Right lobe of liver (tissue), 6 donors: ENCODE results near the gene PLA2G4A. TPM values are rescaled to one million over a fixed set of nuclear protein-coding genes. Genes with fewer than 3 reads are reported as not detected.

Experiments
- ATAC-seq, 4 donors: fragments of 200-7000 bp; cut with Tn5 transposase; one replicate each; pipeline ENCODE4 v1.9.1; 2020; ENCODE audit warnings: mild to moderate bottlenecking in 4 of 4, moderate library complexity in 4 of 4
- DNase-seq, 3 donors: peaks; one replicate each; pipeline ENCODE4 v3.0.0-alpha.2; 2020
- H3K27ac ChIP-seq, 3 donors: fragments of 200-600 bp; one replicate each; pipeline ENCODE4 v1.8.0; 2022
- H3K27me3 ChIP-seq, 2 donors: fragments of 200-600 bp; one replicate each; pipeline ENCODE4 v1.8.0; 2022
- H3K36me3 ChIP-seq, 4 donors: fragments of 200-600 bp; sonication (generic) in 1 of 4; one replicate each; pipeline versions ENCODE4 v1.5.1 to v1.8.0; 2017 to 2022; ENCODE audit warnings: control low read depth in 1 of 4
- H3K4me1 ChIP-seq, 4 donors: fragments of 200-600 bp; sonication (generic) in 1 of 4; one replicate each; pipeline versions ENCODE4 v1.5.1 to v1.8.0; 2017 to 2022; ENCODE audit warnings: control low read depth in 1 of 4
- H3K4me3 ChIP-seq, 3 donors: fragments of 200-600 bp; one replicate each; pipeline ENCODE4 v1.8.0; 2022
- H3K9me3 ChIP-seq, 4 donors: fragments of 200-600 bp; sonication (generic) in 1 of 4; one replicate each; pipeline versions ENCODE4 v1.5.1 to v1.8.0; 2017 to 2022; ENCODE audit warnings: control low read depth in 1 of 4
- POLR2A ChIP-seq: fragments of 450-650 bp; IDR thresholded peaks from one replicate; pipeline ENCODE4 v1.6.1; 2017; ENCODE audit warnings: antibody characterized with exemption, mild to moderate bottlenecking
- WGBS: methylation state at CpG from one replicate; pipeline ENCODE4 v1.1.6; 2018; ENCODE audit warnings: low coverage, low lambda C conversion rate; ENCODE audit not compliant: insufficient coverage; ENCODE audit errors: missing lambda C conversion rate; 5-methylcytosine and 5-hydroxymethylcytosine counted together
- intact Hi-C, 2 donors: fragments of 100-400 bp; cut with DNase I; formaldehyde crosslinking; loops; one replicate each; pipeline versions ENCODE4 v1.11.2 to v1.14.1; 2022
- total RNA-seq, 6 experiments: library from RNA; depleted of rRNA in 2 of 6; stranded (reverse); fragments of >200 nt in 2 of 6; fragmentation: NEBNext Ultra II Directional in 3 of 6; extraction: Animal tissue kit (Norgen Biotek cat#: 25700) in 3 of 6; gene quantifications; one replicate each; pipeline versions ENCODE4 v1.1.0 to v1.2.4, GENCODE V29; 2016 to 2023
- TF ChIP-seq, protein P1 (sequence below), 4 donors: fragments of 200-600 bp in 3 of 4; fragments of 450-650 bp in 1 of 4; IDR thresholded peaks; one replicate each; pipeline versions ENCODE4 v1.5.1 to v1.8.0; 2016 to 2022; ENCODE audit warnings: antibody characterized with exemption in 4 of 4, mild to moderate bottlenecking in 2 of 4
- donor health status: DM: no; HTN: yes; CAD: no.
- donor health status: DM: no; HTN: no; CAD: no.
- donor health status: DM: no; HTN: no; CAD: no.
- donor health status: DM: no; HTN: yes; CAD: no.
- donor health status: DM: no; HTN: yes; CAD: no.

PLA2G4A gene
- total RNA-seq, 6 experiments from 2014 or later = 0.12 to 1.7 (median 0.98) TPM

DNA sequence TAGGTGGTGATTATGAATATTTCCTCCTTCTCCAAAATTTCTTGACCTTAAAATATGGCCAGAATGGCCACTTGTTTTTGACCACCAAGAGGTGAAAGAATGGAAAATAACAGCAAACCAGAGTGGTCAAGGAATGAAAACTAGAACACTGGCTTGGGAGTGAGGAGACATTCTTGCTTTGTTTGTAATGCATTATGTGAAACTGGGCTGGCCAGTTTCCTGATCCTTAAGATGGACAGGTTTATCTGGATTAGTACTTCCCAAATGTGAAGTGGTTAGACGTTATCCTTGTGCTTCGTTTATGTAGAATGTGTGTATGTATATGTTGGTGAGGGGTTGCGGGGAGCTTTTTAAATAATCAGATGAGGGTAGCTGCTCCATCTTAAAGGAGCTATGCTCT is 12.8 kb downstream of the PLA2G4A start:
- DNase-seq = no peak
- Histone ChIP-seq H3K4me1 (no peaks in the 10 kb centered on the region), H3K9me3 (no peaks in the 10 kb centered on the region), H3K27ac (no peak overlapping the region), H3K4me3 (no peak overlapping the region), H3K36me3 (no peaks in the 10 kb centered on the region), H3K27me3 (no peaks in the 10 kb centered on the region)
- no peak for ATAC-seq
- 51% methylated on average over 3 of the region's 3 CpGs for WGBS
- intact Hi-C loops = no loop called here
- no peak for TF ChIP-seq POLR2A
- TF ChIP-seq, protein P1, sequence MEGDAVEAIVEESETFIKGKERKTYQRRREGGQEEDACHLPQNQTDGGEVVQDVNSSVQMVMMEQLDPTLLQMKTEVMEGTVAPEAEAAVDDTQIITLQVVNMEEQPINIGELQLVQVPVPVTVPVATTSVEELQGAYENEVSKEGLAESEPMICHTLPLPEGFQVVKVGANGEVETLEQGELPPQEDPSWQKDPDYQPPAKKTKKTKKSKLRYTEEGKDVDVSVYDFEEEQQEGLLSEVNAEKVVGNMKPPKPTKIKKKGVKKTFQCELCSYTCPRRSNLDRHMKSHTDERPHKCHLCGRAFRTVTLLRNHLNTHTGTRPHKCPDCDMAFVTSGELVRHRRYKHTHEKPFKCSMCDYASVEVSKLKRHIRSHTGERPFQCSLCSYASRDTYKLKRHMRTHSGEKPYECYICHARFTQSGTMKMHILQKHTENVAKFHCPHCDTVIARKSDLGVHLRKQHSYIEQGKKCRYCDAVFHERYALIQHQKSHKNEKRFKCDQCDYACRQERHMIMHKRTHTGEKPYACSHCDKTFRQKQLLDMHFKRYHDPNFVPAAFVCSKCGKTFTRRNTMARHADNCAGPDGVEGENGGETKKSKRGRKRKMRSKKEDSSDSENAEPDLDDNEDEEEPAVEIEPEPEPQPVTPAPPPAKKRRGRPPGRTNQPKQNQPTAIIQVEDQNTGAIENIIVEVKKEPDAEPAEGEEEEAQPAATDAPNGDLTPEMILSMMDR (IDR thresholded peaks at IDR 0.05) = no peak

DNA sequence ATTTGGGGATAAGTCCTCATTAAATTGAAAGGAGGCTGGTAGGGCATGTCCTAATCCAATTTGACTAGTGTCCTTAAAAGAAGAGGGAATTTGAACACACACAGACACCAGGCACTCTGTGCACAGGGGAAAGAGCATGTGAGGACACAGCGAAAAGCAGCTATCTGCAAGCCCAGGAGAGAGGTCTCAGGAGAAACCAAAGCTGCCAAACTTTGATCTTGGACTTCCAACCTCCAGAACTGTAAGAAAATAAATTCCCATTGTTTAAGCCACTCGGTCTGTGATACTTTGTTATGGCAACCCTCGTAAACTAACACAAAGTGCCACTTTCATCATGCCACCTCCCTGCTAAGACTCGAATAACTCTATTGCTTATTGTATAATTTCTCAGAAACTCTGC is 13.8 kb downstream of the PLA2G4A start:
- H3K9me3 ChIP-seq = no peaks in the 10 kb centered on the region
- no peaks in the 10 kb centered on the region for H3K36me3 ChIP-seq
- 57% methylated on average over 4 of the region's 4 CpGs for WGBS
- no peak overlapping the region for H3K4me3 ChIP-seq
- ATAC-seq (no peak), DNase-seq (no peak)
- no peak overlapping the region for H3K27ac ChIP-seq
- TF ChIP-seq, protein P1 (IDR thresholded peaks at IDR 0.05) = no peak
- no peak for TF ChIP-seq POLR2A
- no peaks in the 10 kb centered on the region for H3K4me1 ChIP-seq
- H3K27me3 ChIP-seq = no peaks in the 10 kb centered on the region
- intact Hi-C loops = no loop called here

DNA sequence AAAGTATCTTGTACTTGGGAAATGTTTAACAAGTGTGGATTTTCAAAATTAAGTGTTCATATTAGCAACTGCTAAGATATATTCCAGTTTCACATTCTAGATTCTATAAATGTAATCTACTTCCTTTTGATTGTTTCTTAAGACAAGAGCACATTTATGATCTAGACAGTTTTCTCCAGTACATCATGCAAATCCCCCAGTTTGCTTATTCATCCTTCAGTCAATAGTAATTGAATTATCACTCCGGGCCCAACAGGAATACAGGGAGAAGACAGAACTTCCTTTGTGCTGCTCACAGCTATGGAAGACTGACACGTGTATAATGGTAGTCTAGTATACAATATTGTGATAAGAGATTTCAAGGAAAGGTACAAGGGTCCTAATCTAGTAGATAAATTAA is 14.5 kb downstream of the PLA2G4A start:
- no peak overlapping the region for H3K4me3 ChIP-seq
- 39% methylated on average over 2 of the region's 2 CpGs for WGBS
- H3K9me3 ChIP-seq = no peaks in the 10 kb centered on the region
- no peak for TF ChIP-seq POLR2A
- TF ChIP-seq, protein P1 (IDR thresholded peaks at IDR 0.05) = no peak
- H3K27ac ChIP-seq = no peak overlapping the region
- no peaks in the 10 kb centered on the region for H3K27me3 ChIP-seq
- ATAC-seq (no peak), DNase-seq (no peak)
- H3K4me1 ChIP-seq = no peaks in the 10 kb centered on the region
- no peaks in the 10 kb centered on the region for H3K36me3 ChIP-seq
- intact Hi-C loops = no loop called here

DNA sequence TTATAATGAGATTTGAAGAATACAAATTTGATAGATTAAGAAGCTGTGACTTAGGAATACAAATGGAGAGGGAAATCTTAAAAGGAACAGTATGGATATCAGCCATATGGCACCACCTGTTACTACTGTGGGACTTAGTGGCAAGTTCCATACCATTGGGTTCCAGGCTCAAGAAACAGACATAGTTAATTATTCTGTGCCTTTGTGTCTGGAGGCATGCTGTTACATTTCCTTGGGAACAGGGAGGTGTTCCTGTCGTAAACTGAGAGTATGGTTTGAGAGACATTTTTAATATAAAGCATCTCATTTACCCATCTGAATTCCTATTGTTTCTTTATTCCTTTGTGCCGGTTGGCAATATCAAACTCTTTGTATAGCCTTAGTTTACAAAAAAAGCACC is 15.2 kb downstream of the PLA2G4A start:
- Histone ChIP-seq H3K27me3 (no peaks in the 10 kb centered on the region), H3K4me1 (no peaks in the 10 kb centered on the region), H3K9me3 (no peaks in the 10 kb centered on the region), H3K27ac (no peak overlapping the region), H3K4me3 (no peak overlapping the region), H3K36me3 (no peaks in the 10 kb centered on the region)
- TF ChIP-seq POLR2A = no peak
- TF ChIP-seq, protein P1 (IDR thresholded peaks at IDR 0.05) = no peak
- ATAC-seq (no peak), DNase-seq (no peak)
- intact Hi-C loops = no loop called here
- WGBS = 47% methylated on average over 2 of the region's 2 CpGs
